Glomerular visceral epithelial cell (primary cell): ENCODE data around the gene FOLR3.
"Not testable (repeated sequence)": the region's sequence is repeated elsewhere in the genome, so short reads cannot be mapped to it uniquely, and the experiment has no call there.

Source experiments
- DNase-seq: peaks from one replicate; pipeline ENCODE4 v3.0.0-alpha.2; 2016; ENCODE audit errors: extremely low spot score

The FOLR3 gene

GRCh38 chr11:72135473-72135872 is at the start of gene FOLR3:
Gene FOLR3 (plus strand): TSS chr11:72135725. CDS start chr11:72135953, 228 bp downstream.
- not testable (repeated sequence) for DNase-seq

GRCh38 chr11:72088076-72088808 is 47.3 kb upstream of the FOLR3 start:
- no peak for DNase-seq

DNA sequence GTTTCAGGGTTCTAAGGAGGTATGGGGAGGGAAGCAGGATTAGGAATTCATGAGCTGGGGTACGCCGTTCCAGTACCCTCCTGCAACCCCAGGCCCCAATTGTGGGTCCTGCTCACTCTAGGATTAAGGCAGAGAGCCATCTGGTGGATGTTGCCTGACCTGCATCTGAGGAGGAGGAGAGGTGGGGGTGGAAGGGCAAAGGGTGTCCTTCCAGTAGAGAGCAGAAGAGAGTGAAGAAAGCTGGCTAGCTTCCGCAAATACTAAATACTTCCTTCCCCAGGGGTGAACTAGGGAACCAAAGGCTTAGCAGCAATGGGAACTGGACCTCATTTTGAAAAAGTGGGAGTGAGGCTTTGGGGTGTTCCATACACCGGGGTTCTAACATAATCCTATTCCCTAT is 44.2 kb upstream of the FOLR3 start:
- DNase-seq = peak; percentile 38

- DNase-seq = no peak
Observed at GRCh38 chr11:72098741-72099140, 36.8 kb upstream of the FOLR3 start.

DNA sequence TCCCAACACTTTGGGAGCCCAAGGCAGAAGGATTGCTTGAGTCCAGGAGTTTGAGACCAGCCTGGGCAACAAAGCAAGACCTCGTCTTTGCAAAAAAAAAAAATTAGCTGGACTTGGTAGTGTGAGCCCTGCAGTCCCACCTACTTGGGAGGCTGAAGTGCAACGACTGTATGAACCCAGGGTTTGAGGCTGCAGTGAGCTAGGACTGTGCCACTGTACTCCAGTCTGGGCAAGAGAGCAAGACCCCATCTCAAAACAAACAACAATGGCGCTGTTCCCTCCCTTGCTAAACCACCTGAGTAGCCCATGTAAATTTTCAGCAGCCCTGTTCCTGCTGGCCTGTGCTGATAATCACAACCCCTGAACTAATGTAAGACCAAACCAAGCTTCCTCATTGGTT is 35.5 kb upstream of the FOLR3 start:
- DNase-seq = no peak

GRCh38 chr11:72100462-72100861 is 35.1 kb upstream of the FOLR3 start:
- no peak for DNase-seq

- DNase-seq = no peak
Observed at GRCh38 chr11:72102162-72102561, 33.4 kb upstream of the FOLR3 start.

- DNase-seq = no peak
Observed at GRCh38 chr11:72102631-72102945, 32.9 kb upstream of the FOLR3 start.

- DNase-seq = peak; percentile 98
Observed at GRCh38 chr11:72102946-72103753, 32.4 kb upstream of the FOLR3 start, which contains the start of gene LAMTOR1. Gene LAMTOR1 (minus strand): TSS chr11:72103297. CDS start chr11:72103224, 73 bp downstream.

GRCh38 chr11:72103754-72104167 is 31.8 kb upstream of the FOLR3 start:
- DNase-seq = no peak

GRCh38 chr11:72105888-72106287 is 29.6 kb upstream of the FOLR3 start, which contains the start of gene TOMT:
Gene TOMT (plus strand): TSS chr11:72105924. CDS start chr11:72105952, 28 bp downstream.
- DNase-seq = no peak

GRCh38 chr11:72111300-72112142 is 24.0 kb upstream of the FOLR3 start:
- DNase-seq = no peak

- DNase-seq = peak; percentile 98
Observed at GRCh38 chr11:72112143-72112977, 23.2 kb upstream of the FOLR3 start, which contains the start of gene ANAPC15. Gene ANAPC15 (minus strand): TSS chr11:72112695. CDS start chr11:72111276, 1,419 bp downstream.

DNA sequence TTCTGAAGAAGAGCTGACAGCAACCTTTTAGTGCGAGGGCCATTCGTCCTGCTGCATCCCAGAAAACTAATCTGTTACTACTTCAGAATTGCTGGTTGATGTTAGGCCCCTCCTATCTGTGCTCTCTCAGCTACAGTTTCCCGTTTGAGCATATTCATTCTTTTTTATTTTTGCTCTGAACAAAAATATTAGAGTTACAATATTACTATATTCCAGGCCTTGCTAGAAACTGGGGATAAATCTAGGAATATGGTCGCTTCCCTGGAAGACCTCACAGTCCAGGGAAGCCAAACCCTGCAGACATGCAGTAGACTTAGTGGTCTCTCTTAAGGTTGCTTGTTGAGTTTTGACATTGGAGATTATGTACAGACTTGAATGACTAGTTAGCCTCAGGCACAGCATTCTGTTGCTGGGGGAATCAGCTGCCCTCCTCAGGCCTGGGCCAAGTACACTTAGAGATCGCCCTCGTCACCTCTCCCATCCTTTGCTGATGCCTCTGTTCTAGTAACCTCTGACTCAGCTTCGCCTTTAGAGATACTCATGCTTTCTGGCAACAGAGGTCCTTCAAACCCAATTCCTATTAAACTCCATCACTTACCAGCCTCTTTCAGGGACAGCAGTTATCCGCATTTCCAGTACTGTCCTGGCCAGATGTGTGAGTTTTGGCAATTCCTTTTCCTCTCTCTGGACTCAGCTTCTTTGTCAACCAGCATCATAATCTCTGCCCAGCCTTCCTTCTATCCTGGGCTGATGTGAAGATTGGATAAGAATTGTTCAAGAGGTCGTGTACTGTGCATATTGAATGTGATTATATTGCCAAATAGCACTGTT is 22.3 kb upstream of the FOLR3 start:
- no peak for DNase-seq

DNA sequence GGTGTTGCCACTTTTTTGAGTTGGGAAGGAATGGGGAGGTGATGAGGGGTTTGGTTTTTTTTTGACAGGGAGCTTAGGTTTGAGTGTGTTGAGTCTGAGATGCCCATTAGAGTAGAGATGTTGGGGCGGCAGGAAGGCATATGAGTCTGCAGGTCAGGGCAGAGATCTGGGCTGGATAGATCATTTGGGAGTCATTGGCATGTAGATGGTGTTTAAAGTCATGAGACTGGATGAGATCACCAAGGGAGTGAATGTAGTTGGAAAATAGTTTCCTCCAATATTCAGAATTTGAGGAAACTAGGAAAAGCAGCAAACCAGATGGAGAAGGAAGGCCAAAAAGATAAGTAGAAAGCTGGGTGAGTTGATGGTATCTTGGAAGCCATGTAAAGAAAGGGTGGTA is 21.0 kb upstream of the FOLR3 start:
- DNase-seq = no peak

DNA sequence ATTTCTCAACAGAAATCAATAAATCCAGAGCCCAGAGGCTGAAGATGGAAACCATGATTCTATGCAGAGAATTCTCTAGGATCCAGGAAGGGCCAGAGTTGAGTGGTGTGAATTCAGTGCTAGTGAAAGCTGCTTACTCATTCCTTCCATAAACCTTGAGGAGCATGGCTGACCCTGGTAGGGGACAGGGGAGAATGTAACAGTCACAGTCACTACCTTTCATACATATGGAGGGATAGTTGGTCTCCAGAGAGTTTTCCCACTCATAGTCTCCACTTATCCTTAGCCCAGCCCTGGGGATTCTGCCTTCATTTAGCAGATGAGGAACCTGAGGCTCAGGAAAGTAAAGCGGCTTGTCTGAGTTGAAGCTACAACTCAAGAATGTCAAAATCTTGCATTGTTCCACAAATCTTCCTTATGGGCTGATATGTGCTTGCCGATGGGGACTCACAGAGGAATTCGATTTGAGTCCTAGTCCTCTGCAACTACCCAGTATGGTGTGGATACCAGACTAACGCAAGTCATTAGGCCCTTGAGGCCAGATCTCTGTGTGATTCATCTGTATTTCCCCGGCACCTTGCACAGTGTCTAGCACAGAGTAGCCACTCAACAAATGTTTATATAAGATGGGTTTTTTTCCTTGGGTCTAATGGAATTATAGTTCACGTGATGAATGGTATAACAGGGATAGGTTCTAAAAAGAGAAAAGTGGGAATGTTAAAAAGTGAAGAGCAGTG is 19.3 kb upstream of the FOLR3 start:
- DNase-seq = no peak

- DNase-seq = no peak
Observed at GRCh38 chr11:72119198-72119597, 16.3 kb upstream of the FOLR3 start.

GRCh38 chr11:72120930-72121329 is 14.6 kb upstream of the FOLR3 start:
- no peak for DNase-seq

DNA sequence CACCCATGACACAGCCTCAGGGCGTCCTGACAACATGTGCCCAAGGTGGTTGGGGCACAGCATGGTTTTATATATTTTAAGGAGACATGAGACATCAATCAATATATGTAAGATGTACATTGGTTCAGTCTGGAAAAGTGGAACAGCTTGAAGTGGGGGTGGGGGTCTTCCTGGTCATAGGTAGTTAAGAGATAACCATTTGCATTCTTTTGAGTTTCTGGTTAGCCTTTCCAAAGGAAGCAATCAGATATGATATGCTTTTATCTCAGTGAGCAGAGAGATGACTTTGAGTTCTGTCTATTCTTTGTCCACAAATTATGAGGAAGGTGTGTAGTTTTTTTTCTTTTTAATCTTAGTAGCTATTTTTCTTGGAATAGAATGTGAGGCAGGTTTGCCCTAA is 12.9 kb upstream of the FOLR3 start:
- DNase-seq = no peak
